RWPE2 (cell line): Measurements from ENCODE around the gene RPL12.

ENCODE experiments used
- ATAC-seq: fragments of 200-7000 bp; cut with Tn5 transposase; 3 replicates; pipeline ENCODE4 v1.9.1; 2021; ENCODE audit warnings: low read depth
- DNase-seq: peaks from one replicate; pipeline ENCODE4 v3.0.0-alpha.2; 2020; ENCODE audit warnings: low spot score
- H3K27ac ChIP-seq: fragments of 450-650 bp; 2 replicates; pipeline ENCODE4 v1.5.1; 2017; ENCODE audit warnings: mild to moderate bottlenecking; ENCODE audit not compliant: poor library complexity, severe bottlenecking
- H3K27me3 ChIP-seq: fragments of 250-450 bp; sonication (Bioruptor Pico); 2 replicates; pipeline ENCODE4 v1.5.1; 2021; ENCODE audit warnings: mild to moderate bottlenecking, moderate library complexity; ENCODE audit not compliant: insufficient read depth, poor library complexity, severe bottlenecking
- H3K36me3 ChIP-seq: fragments of 250-450 bp; sonication (Bioruptor Pico); 2 replicates; pipeline ENCODE4 v1.5.1; 2020; ENCODE audit warnings: low read depth, mild to moderate bottlenecking, moderate library complexity
- H3K4me1 ChIP-seq: fragments of 250-450 bp; sonication (Bioruptor Pico); 2 replicates; pipeline ENCODE4 v1.5.1; 2021; ENCODE audit warnings: mild to moderate bottlenecking, moderate library complexity; ENCODE audit not compliant: insufficient read depth, poor library complexity, severe bottlenecking
- H3K4me3 ChIP-seq: fragments of 250-450 bp; sonication (Bioruptor Pico); 2 replicates; pipeline ENCODE4 v1.5.1; 2021; ENCODE audit warnings: mild to moderate bottlenecking, moderate library complexity; ENCODE audit not compliant: severe bottlenecking
- H3K9me3 ChIP-seq: fragments of 250-450 bp; sonication (Bioruptor Pico); 2 replicates; pipeline ENCODE4 v1.5.1; 2021; ENCODE audit warnings: mild to moderate bottlenecking, moderate library complexity; ENCODE audit not compliant: severe bottlenecking
- CTCF ChIP-seq: fragments of 450-650 bp; IDR thresholded peaks from one replicate; pipeline ENCODE4 v1.5.1; 2017; ENCODE audit warnings: mild to moderate bottlenecking, moderate library complexity; ENCODE audit not compliant: poor library complexity, severe bottlenecking

RPL12 gene

GRCh38 chr9:127407492-127407843, 43.7 kb downstream of the RPL12 start:
- H3K9me3 ChIP-seq = no peaks in the 10 kb centered on the region
- no peaks in the 10 kb centered on the region for H3K36me3 ChIP-seq
- no peak overlapping the region for H3K4me3 ChIP-seq
- H3K4me1 ChIP-seq = no peaks in the 10 kb centered on the region
- no peaks in the 10 kb centered on the region for H3K27me3 ChIP-seq
- DNase-seq = no peak
- no peak overlapping the region for H3K27ac ChIP-seq
- no peak for ATAC-seq
- no peak for TF ChIP-seq CTCF

- no peak for TF ChIP-seq CTCF
- ATAC-seq (no peak), DNase-seq (no peak)
- H3K36me3 ChIP-seq = no peaks in the 10 kb centered on the region
- no peaks in the 10 kb centered on the region for H3K4me1 ChIP-seq
- no peak overlapping the region for H3K4me3 ChIP-seq
- H3K9me3 ChIP-seq = no peaks in the 10 kb centered on the region
- no peak overlapping the region for H3K27ac ChIP-seq
- no peaks in the 10 kb centered on the region for H3K27me3 ChIP-seq
Observed at GRCh38 chr9:127406799-127407491, 44.3 kb downstream of the RPL12 start.

- ATAC-seq (no peak), DNase-seq (no peak)
- no peak for TF ChIP-seq CTCF
- Histone ChIP-seq H3K4me3 (no peak overlapping the region), H3K27ac (no peak overlapping the region), H3K36me3 (no peaks in the 10 kb centered on the region; the same call in 1 of the 2 replicates), H3K27me3 (no peaks in the 10 kb centered on the region), H3K4me1 (no peaks in the 10 kb centered on the region), H3K9me3 (no peaks in the 10 kb centered on the region)
Observed at GRCh38 chr9:127405344-127406125, 45.7 kb downstream of the RPL12 start.

- DNase-seq (no peak), ATAC-seq (no peak)
- no peak for TF ChIP-seq CTCF
- Histone ChIP-seq H3K27me3 (no peaks in the 10 kb centered on the region), H3K4me3 (no peak overlapping the region), H3K4me1 (no peaks in the 10 kb centered on the region), H3K27ac (no peak overlapping the region), H3K36me3 (no peaks in the 10 kb centered on the region; the same call in 1 of the 2 replicates), H3K9me3 (no peaks in the 10 kb centered on the region)
Observed at GRCh38 chr9:127404631-127405030, 46.6 kb downstream of the RPL12 start.
